AG10803 (cell line): ENCODE measurements around the gene RFC2.
A peak's percentile ranks its signal among the peaks of the same experiment; 100 is the strongest.

ENCODE experiments used
- DNase-seq: peaks from one replicate; pipeline ENCODE4 v3.0.0; 2010; ENCODE audit warnings: low read depth
- H3K4me3 ChIP-seq: 2 replicates; pipeline ENCODE4 v1.5.1; 2011; ENCODE audit warnings: mild to moderate bottlenecking, low read length, control low read depth
- CTCF ChIP-seq: conservative IDR thresholded peaks from 2 replicates; pipeline ENCODE4 v1.5.1; 2011; ENCODE audit warnings: mild to moderate bottlenecking, low read length, control low read depth, inconsistent platforms

The RFC2 gene

GRCh38 chr7:74282748-74283459 lies 28.7 kb upstream of the RFC2 start:
- H3K4me3 ChIP-seq: no peak overlapping the region
- no peak for DNase-seq
- no peak for TF ChIP-seq CTCF

- DNase-seq: no peak
- TF ChIP-seq CTCF: no peak
- no peak overlapping the region for H3K4me3 ChIP-seq
Observed at GRCh38 chr7:74280985-74281384, 26.8 kb upstream of the RFC2 start.

GRCh38 chr7:74277636-74278035 lies 23.4 kb upstream of the RFC2 start:
- no peak for DNase-seq
- no peak overlapping the region for H3K4me3 ChIP-seq
- TF ChIP-seq CTCF: no peak

DNA sequence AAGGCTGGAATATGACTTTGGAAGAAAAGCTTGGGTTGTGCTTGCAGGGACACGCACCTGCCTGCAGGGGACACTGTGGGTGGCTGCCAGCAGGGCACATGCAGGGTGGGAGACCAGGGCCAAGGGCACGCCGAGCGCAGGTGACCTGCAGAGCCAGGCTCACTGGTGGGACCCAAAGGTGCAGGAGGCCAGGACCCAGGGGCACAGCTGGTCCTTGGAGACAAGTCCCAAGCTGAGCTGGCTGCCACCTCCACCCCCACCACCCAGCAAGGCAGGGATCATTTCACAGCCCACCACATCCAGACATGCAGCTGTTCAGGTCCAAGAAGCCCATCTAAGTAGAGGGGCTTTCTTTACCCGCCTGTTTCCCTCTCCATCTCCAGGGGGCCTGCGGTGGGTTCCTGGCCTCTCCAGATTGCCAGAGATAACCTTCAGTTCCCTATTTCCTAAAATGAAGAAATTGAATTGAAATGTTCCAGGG lies 21.2 kb upstream of the RFC2 start:
- peak; percentile 40 for TF ChIP-seq CTCF

GRCh38 chr7:74272305-74273038 lies 18.3 kb upstream of the RFC2 start:
- peak overlapping the region; percentile 30; the same call in 1 of the 2 replicates for H3K4me3 ChIP-seq
- peak; percentile 98 for DNase-seq

More for the DNA sequence above, 21.2 kb upstream of the RFC2 start:
- no peak overlapping the region for H3K4me3 ChIP-seq
- DNase-seq: no peak

GRCh38 chr7:74271742-74272141 lies 17.5 kb upstream of the RFC2 start:
- no peak overlapping the region for H3K4me3 ChIP-seq
- DNase-seq: no peak
- TF ChIP-seq CTCF: no peak

More at GRCh38 chr7:74272305-74273038, 18.3 kb upstream of the RFC2 start:
- no peak for TF ChIP-seq CTCF

DNA sequence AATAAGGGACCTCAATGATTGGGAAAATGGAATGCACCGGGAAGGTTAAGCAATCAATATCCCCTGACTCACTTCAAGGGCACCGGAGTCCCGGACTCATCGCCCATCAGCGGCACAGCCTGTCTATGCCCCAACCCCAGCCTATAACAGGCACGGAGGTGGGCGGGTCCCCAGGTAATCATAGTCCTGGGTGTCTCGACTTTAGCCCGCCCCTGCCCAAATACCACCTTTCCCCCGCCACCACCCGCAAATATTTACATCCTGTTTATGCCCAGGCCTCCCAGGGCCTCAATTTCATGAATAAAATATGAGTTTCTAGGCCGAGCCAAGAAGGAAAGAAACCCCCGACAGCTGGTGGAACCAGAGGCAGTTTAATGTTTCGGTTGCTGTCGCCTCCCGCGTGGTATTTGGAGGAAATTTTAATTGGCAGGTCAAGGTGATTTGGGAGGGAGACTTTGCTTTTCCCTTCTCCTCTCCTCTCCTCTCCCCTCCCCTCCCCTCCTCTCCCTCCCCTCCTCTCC lies 15.6 kb upstream of the RFC2 start:
- H3K4me3 ChIP-seq: peak overlapping the region; percentile 54
- no peak for TF ChIP-seq CTCF
- DNase-seq: peak; percentile 79
